ENCODE data around the gene ZNF689.
"Not testable (repeated sequence)": the region's sequence is repeated elsewhere in the genome, so short reads cannot be mapped to it uniquely, and the experiment has no call there.

Gene ZNF689

DNA sequence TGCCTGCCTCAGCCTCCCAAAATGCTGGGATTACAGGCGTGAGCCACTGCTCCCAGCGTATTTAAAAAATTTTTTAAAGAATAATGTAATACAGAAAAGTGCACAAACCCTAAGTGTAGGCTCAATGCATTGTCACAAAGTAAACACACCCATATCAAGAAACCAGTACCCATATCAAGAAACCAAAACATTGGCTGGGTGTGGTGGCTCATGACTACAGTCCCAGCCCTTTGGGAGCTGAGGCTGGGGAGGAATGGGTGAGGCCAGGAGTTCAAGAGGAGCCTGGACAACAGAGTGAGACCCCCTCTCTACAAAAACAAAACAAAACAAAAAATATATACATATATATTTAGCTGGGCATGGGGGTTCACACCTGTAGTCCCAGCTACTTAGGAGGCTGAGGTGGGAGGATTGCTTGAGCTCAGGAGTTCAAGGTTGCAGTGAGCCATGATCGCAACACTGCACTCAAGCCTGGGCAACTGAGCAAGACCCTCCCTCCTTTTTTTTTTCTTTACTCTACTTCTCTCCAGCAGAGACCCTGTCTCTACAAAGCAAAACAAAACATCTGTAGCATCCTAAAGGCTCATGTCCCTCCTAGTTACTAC is 31.3 kb upstream of the ZNF689 start:
- no peak for TF ChIP-seq ARNT (IDR thresholded peaks at IDR 0.05)
- TF ChIP-seq FOXK2 (IDR thresholded peaks at IDR 0.05): no peak
- TF ChIP-seq NFRKB (IDR thresholded peaks at IDR 0.05): no peak
- no peak for TF ChIP-seq TARDBP (IDR thresholded peaks at IDR 0.05)
- no peak for TF ChIP-seq FOXA1 (IDR thresholded peaks at IDR 0.05)
- TF ChIP-seq ZNF384 (IDR thresholded peaks at IDR 0.05): no peak
- no peak for TF ChIP-seq L3MBTL2 (conservative IDR thresholded peaks at IDR 0.05)
- TF ChIP-seq SUZ12 (IDR thresholded peaks at IDR 0.05): no peak
- TF ChIP-seq LEF1 (IDR thresholded peaks at IDR 0.05; ENCODE audit: borderline replicate concordance): no peak
- TF ChIP-seq CTBP1 (IDR thresholded peaks at IDR 0.05; ENCODE audit: borderline replicate concordance): no peak
- no peak for TF ChIP-seq SP1 (IDR thresholded peaks at IDR 0.05)
- ChIA-PET POLR2A (interaction anchor here (1.4 kb wide), 1 partner anchor 164 kb away, joined by 3 read pairs; no protein-coding TSS in a partner anchor), CTCF (interaction anchor here (1.0 kb wide), 1 partner anchor 232 kb away, joined by 3 read pairs; no protein-coding TSS in a partner anchor)
- no peak for DNase-seq (ENCODE audit: extremely low spot score)

DNA sequence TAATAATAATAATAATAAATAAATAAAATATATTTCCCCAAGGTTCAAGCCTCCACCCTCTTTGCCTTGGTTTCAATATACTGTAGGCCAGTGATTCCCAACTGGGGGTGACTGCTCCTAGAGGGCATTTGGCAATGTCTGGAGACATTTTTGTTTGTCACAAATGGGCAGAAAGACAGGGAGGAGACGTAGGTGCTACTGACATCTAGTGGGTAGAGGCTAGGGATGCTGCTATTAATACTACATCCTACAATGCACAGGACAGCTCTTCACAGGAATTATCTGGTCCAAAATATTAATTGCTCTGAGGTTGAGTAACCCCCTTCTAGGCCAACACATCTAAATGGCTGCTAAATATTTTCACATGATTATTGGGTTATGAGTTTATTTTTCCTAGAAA is 27.8 kb upstream of the ZNF689 start:
- POLR2A ChIA-PET: interaction anchor here (1.0 to 3.7 kb wide), 6 partner anchors 13 to 80 kb away, joined by 3 to 23 read pairs (median 8); partner anchors contain the start of genes FBRS, PRR14 and ZNF764
- CTCF ChIA-PET: interaction anchor here (0.7 to 1.2 kb wide), 2 partner anchors 13 to 208 kb away, joined by 4 to 7 read pairs; partner anchors contain the start of genes DCTPP1 and PRR14
- peak; percentile 48 for DNase-seq (ENCODE audit: extremely low spot score)
- no peak for TF ChIP-seq FOXA1 (IDR thresholded peaks at IDR 0.05)
- TF ChIP-seq SUZ12 (IDR thresholded peaks at IDR 0.05): no peak
- TF ChIP-seq, protein P1, sequence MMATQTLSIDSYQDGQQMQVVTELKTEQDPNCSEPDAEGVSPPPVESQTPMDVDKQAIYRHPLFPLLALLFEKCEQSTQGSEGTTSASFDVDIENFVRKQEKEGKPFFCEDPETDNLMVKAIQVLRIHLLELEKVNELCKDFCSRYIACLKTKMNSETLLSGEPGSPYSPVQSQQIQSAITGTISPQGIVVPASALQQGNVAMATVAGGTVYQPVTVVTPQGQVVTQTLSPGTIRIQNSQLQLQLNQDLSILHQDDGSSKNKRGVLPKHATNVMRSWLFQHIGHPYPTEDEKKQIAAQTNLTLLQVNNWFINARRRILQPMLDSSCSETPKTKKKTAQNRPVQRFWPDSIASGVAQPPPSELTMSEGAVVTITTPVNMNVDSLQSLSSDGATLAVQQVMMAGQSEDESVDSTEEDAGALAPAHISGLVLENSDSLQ (IDR thresholded peaks at IDR 0.05): no peak
- no peak for TF ChIP-seq FOXK2 (IDR thresholded peaks at IDR 0.05)
- no peak for TF ChIP-seq ZNF384 (IDR thresholded peaks at IDR 0.05)
- TF ChIP-seq HDGF (IDR thresholded peaks at IDR 0.05; ENCODE audit: borderline replicate concordance): no peak
- TF ChIP-seq NFRKB (IDR thresholded peaks at IDR 0.05): no peak
- TF ChIP-seq FOXM1 (IDR thresholded peaks at IDR 0.05; ENCODE audit: borderline replicate concordance): no peak
- TF ChIP-seq ELF4 (IDR thresholded peaks at IDR 0.05): no peak
- no peak for TF ChIP-seq TARDBP (IDR thresholded peaks at IDR 0.05)
- no peak for TF ChIP-seq BHLHE40 (IDR thresholded peaks at IDR 0.05; ENCODE audit: borderline replicate concordance)
- TF ChIP-seq ARNT (IDR thresholded peaks at IDR 0.05): no peak

DNA sequence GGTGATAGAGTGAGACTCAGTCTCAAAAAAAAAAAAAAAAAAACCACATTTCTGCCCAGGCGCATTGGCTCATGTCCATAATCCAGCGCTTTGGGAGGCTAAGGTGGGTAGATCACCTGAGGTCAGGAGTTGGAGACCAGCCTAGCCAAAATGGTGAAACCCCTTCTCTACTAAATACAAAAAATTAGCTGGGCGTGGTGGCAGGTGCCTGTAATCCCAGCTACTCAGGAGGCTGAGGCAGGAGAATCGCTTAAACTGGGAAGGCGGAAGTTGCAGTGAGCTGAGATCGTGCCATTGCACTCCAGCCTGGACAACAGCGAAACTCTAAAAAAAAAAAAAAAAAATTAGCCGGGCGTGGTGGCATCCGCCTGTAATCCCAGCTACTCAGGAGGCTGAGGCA is 26.9 kb upstream of the ZNF689 start:
- peak; percentile 52; the same call in 1 of the 2 replicates for TF ChIP-seq ZNF384 (IDR thresholded peaks at IDR 0.05)
- ChIA-PET POLR2A (interaction anchor here (0.7 to 3.7 kb wide), 7 partner anchors 14 to 80 kb away, joined by 3 to 23 read pairs (median 5); partner anchors contain the start of genes FBRS and PRR14), CTCF (interaction anchor here (0.7 to 1.2 kb wide), 2 partner anchors 207 to 249 kb away, joined by 4 to 5 read pairs; partner anchors contain the start of gene DCTPP1)
- not testable (repeated sequence) for DNase-seq (ENCODE audit: extremely low spot score)

DNA sequence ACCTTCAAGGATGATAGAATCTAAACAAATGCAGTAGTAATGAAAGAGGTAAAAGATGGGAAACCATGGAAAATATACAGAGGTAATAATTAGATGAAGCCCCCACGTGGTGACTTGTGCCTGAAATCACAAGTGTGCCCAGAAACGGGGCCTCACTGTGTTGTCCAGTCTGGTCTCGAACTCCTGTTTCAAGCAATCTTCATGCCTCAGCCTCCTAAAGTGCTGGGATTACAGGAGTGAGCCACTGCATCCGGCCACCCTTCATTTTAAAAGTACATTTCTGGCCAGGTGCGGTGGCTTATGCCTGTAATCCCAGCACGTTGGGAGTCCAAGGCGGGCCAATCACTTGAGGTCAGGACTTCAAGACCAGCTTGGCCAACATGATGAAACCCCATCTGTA is 26.4 kb upstream of the ZNF689 start:
- ChIA-PET POLR2A (interaction anchor here (0.7 to 3.7 kb wide), 7 partner anchors 14 to 207 kb away, joined by 3 to 23 read pairs (median 6); partner anchors contain the start of genes DCTPP1, FBRS, PRR14 and ZNF747), CTCF (interaction anchor here (1.4 kb wide), 1 partner anchor 21 kb away, joined by 4 read pairs; no protein-coding TSS in a partner anchor)
- no peak for DNase-seq (ENCODE audit: extremely low spot score)
- no peak for TF ChIP-seq ELF4 (IDR thresholded peaks at IDR 0.05)
- TF ChIP-seq TARDBP (IDR thresholded peaks at IDR 0.05): no peak
- TF ChIP-seq L3MBTL2 (conservative IDR thresholded peaks at IDR 0.05): no peak
- no peak for TF ChIP-seq NFRKB (IDR thresholded peaks at IDR 0.05)
- no peak for TF ChIP-seq ZNF384 (IDR thresholded peaks at IDR 0.05)
- TF ChIP-seq FOXM1 (IDR thresholded peaks at IDR 0.05; ENCODE audit: borderline replicate concordance): no peak
- no peak for TF ChIP-seq SUZ12 (IDR thresholded peaks at IDR 0.05)
- TF ChIP-seq CTBP1 (IDR thresholded peaks at IDR 0.05; ENCODE audit: borderline replicate concordance): no peak
- no peak for TF ChIP-seq FOXA1 (IDR thresholded peaks at IDR 0.05)
- no peak for TF ChIP-seq SP1 (IDR thresholded peaks at IDR 0.05)
- TF ChIP-seq, protein P1 (IDR thresholded peaks at IDR 0.05): no peak
- no peak for TF ChIP-seq LEF1 (IDR thresholded peaks at IDR 0.05; ENCODE audit: borderline replicate concordance)
- no peak for TF ChIP-seq FOXK2 (IDR thresholded peaks at IDR 0.05)
- no peak for TF ChIP-seq BHLHE40 (IDR thresholded peaks at IDR 0.05; ENCODE audit: borderline replicate concordance)
- TF ChIP-seq HDGF (IDR thresholded peaks at IDR 0.05; ENCODE audit: borderline replicate concordance): no peak
- TF ChIP-seq ARNT (IDR thresholded peaks at IDR 0.05): no peak

DNA sequence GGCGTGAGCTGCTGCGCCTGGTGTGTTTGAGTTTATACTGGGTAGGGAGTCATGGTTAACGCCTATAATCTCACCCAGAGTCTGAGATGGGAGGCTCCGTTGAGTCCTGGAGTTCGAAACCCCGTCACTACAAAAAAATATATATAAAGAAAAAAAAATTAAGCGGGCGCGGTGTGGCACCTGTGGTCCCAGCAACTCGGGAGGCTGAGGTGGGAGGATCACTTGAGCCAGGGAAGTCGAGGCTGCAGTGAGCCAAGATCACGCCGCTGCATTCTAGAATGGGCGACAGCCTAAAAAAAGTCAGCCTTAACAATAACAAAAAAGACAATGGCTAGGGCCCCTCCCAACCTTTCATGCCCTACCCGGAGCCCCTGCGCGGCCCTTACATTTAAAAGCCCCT is 23.3 kb upstream of the ZNF689 start:
- ChIA-PET CTCF (interaction anchor here (0.7 kb wide), 1 partner anchor 271 kb away, joined by 3 read pairs; no protein-coding TSS in a partner anchor), POLR2A (interaction anchor here (0.5 to 2.4 kb wide), 43 partner anchors 9 to 568 kb away, joined by 3 to 29 read pairs (median 5); partner anchors contain the start of genes ALDOA, CD2BP2, CORO1A and DCTPP1)
- TF ChIP-seq L3MBTL2 (conservative IDR thresholded peaks at IDR 0.05): no peak
- no peak for TF ChIP-seq LEF1 (IDR thresholded peaks at IDR 0.05; ENCODE audit: borderline replicate concordance)
- no peak for TF ChIP-seq SUZ12 (IDR thresholded peaks at IDR 0.05)
- TF ChIP-seq BHLHE40 (IDR thresholded peaks at IDR 0.05; ENCODE audit: borderline replicate concordance): no peak
- TF ChIP-seq ZNF384 (IDR thresholded peaks at IDR 0.05): no peak
- TF ChIP-seq NFRKB (IDR thresholded peaks at IDR 0.05): no peak
- no peak for TF ChIP-seq FOXA1 (IDR thresholded peaks at IDR 0.05)
- TF ChIP-seq CTBP1 (IDR thresholded peaks at IDR 0.05; ENCODE audit: borderline replicate concordance): no peak
- TF ChIP-seq ARNT (IDR thresholded peaks at IDR 0.05): no peak
- TF ChIP-seq FOXK2 (IDR thresholded peaks at IDR 0.05): no peak
- no peak for TF ChIP-seq SP1 (IDR thresholded peaks at IDR 0.05)
- TF ChIP-seq HDGF (IDR thresholded peaks at IDR 0.05; ENCODE audit: borderline replicate concordance): no peak
- TF ChIP-seq ELF4 (IDR thresholded peaks at IDR 0.05): no peak
- no peak for TF ChIP-seq FOXM1 (IDR thresholded peaks at IDR 0.05; ENCODE audit: borderline replicate concordance)
- no peak for DNase-seq (ENCODE audit: extremely low spot score)

DNA sequence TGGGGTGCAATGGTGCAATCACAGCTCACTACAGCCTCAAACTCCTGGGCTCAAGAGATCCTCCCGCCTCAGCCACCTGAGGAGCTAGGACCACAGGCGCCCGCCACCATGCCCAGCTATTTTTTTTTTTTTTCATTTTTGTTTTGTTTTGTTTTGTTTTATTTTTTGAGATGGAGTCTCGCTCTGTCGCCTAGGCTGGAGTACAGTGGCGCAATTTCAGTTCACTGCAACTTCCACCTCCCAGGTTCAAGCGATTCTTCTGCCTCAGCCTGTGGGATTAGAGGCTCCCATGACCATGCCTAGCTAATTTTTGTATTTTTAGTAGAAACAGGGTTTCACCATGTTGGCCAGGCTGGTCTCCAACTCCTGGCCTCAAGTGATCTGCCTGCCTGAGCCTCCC is 22.3 kb upstream of the ZNF689 start:
- ChIA-PET POLR2A (interaction anchor here (1.0 to 2.4 kb wide), 6 partner anchors 18 to 202 kb away, joined by 3 to 17 read pairs (median 4); partner anchors contain the start of genes DCTPP1, FBRS, PRR14 and ZNF689), CTCF (interaction anchor here (0.7 to 2.4 kb wide), 5 partner anchors 9 to 588 kb away, joined by 3 to 11 read pairs (median 6); partner anchors contain the start of gene DCTPP1)
- not testable (repeated sequence) for DNase-seq (ENCODE audit: extremely low spot score)

All from HEK293T (cell line).